Measurements from ENCODE around the gene DTNB.

- TF ChIP-seq CTCF (tag by site-specific recombination; IDR thresholded peaks at IDR 0.05) (no peak), IKZF3 (tag by site-specific recombination; IDR thresholded peaks at IDR 0.05) (no peak), ZBTB6 (tag by site-specific recombination; IDR thresholded peaks at IDR 0.05) (no peak), ZNF670 (tag by site-specific recombination; IDR thresholded peaks at IDR 0.05; ENCODE audit: low read depth) (no peak), ZNF639 (tag by site-specific recombination; IDR thresholded peaks at IDR 0.05) (no peak), ZNF121 (tag by site-specific recombination; IDR thresholded peaks at IDR 0.05) (no peak), ZNF433 (tag by site-specific recombination; IDR thresholded peaks at IDR 0.05; ENCODE audit: low read depth) (no peak), ZFP41 (tag by site-specific recombination; IDR thresholded peaks at IDR 0.05; ENCODE audit: borderline replicate concordance) (no peak), ZNF560 (tag by site-specific recombination; IDR thresholded peaks at IDR 0.05; ENCODE audit: borderline replicate concordance) (no peak), YY1 (tag by site-specific recombination; IDR thresholded peaks at IDR 0.05) (no peak), MEIS1 (CRISPR knock-in tag; IDR thresholded peaks at IDR 0.05; ENCODE audit: borderline replicate concordance) (no peak), REST (tag by site-specific recombination; IDR thresholded peaks at IDR 0.05) (no peak), ZXDB (tag by site-specific recombination; IDR thresholded peaks at IDR 0.05) (no peak), HOXA7 (CRISPR knock-in tag; IDR thresholded peaks at IDR 0.05; ENCODE audit: borderline replicate concordance) (no peak)
Measured at GRCh38 chr2:25635797-25636196, 37.6 kb downstream of the DTNB start.
